Mucosa of rectum (tissue), 2 donors: ENCODE measurements around the gene LY6G5B.
A peak's percentile ranks its signal among the peaks of the same experiment; 100 is the strongest.

Experiments used
- H3K27ac ChIP-seq, 2 donors: one replicate each; pipeline ENCODE4 v1.7.0; 2013; ENCODE audit warnings: inconsistent platforms in 2 of 2, low read depth in 2 of 2, low read length in 2 of 2
- H3K27me3 ChIP-seq, 2 donors: one replicate each; pipeline ENCODE4 v1.7.0; 2013; ENCODE audit warnings: low read length in 2 of 2; ENCODE audit not compliant: control insufficient read depth in 2 of 2, insufficient read depth in 2 of 2
- H3K36me3 ChIP-seq, 2 donors: one replicate each; pipeline ENCODE4 v1.7.0; 2013; ENCODE audit warnings: low read length in 2 of 2; ENCODE audit not compliant: control insufficient read depth in 2 of 2, insufficient read depth in 2 of 2
- H3K4me1 ChIP-seq, 2 donors: one replicate each; pipeline ENCODE4 v1.7.0; 2013; ENCODE audit warnings: low read length in 2 of 2, mild to moderate bottlenecking in 1 of 2; ENCODE audit not compliant: control insufficient read depth in 2 of 2, insufficient read depth in 2 of 2
- H3K4me3 ChIP-seq, 2 donors: one replicate each; pipeline ENCODE4 v1.7.0; 2013; ENCODE audit warnings: low read length in 2 of 2
- H3K9ac ChIP-seq, 2 donors: one replicate each; pipeline ENCODE4 v1.7.0; 2013; ENCODE audit warnings: low read length in 2 of 2, low read depth in 1 of 2, mild to moderate bottlenecking in 1 of 2
- H3K9me3 ChIP-seq, 2 donors: one replicate each; pipeline ENCODE4 v1.7.0; 2013; ENCODE audit warnings: low read length in 2 of 2; ENCODE audit not compliant: control insufficient read depth in 2 of 2
- donor health status: healthy.
- donor health status: Normal muscosa, but diverticular disease.

LY6G5B gene

GRCh38 chr6:31639449-31639861, 30.3 kb upstream of the LY6G5B start:
- H3K36me3 ChIP-seq = peaks cover 80 to 88% of the 10 kb centered on the region in 2 donors

GRCh38 chr6:31640612-31641011, 29.2 kb upstream of the LY6G5B start:
- no peak overlapping the region for H3K4me3 ChIP-seq
- H3K27ac ChIP-seq = no peak overlapping the region
- H3K4me1 ChIP-seq = no peaks in the 10 kb centered on the region
- no peaks in the 10 kb centered on the region for H3K9me3 ChIP-seq
- H3K36me3 ChIP-seq = peaks cover 80 to 88% of the 10 kb centered on the region in 2 donors
- H3K27me3 ChIP-seq = no peaks in the 10 kb centered on the region
- H3K9ac ChIP-seq = no peak overlapping the region

More at GRCh38 chr6:31639449-31639861, 30.3 kb upstream of the LY6G5B start:
- H3K27ac ChIP-seq = no peak overlapping the region
- H3K27me3 ChIP-seq = no peaks in the 10 kb centered on the region
- no peak overlapping the region for H3K9ac ChIP-seq
- no peaks in the 10 kb centered on the region for H3K4me1 ChIP-seq
- H3K4me3 ChIP-seq = no peak overlapping the region
- H3K9me3 ChIP-seq = no peaks in the 10 kb centered on the region

GRCh38 chr6:31641370-31641769, 28.4 kb upstream of the LY6G5B start:
- Histone ChIP-seq H3K36me3 (peaks cover 80 to 87% of the 10 kb centered on the region in 2 donors), H3K9ac (no peak overlapping the region), H3K27ac (no peak overlapping the region), H3K27me3 (no peaks in the 10 kb centered on the region), H3K9me3 (no peaks in the 10 kb centered on the region), H3K4me3 (no peak overlapping the region), H3K4me1 (no peaks in the 10 kb centered on the region)

GRCh38 chr6:31642798-31643570, 26.8 kb upstream of the LY6G5B start:
- Histone ChIP-seq H3K27me3 (no peaks in the 10 kb centered on the region), H3K9me3 (no peaks in the 10 kb centered on the region), H3K9ac (no peak overlapping the region), H3K27ac (no peak overlapping the region), H3K36me3 (peaks cover 84 to 85% of the 10 kb centered on the region in 2 donors), H3K4me3 (no peak overlapping the region), H3K4me1 (no peaks in the 10 kb centered on the region)

GRCh38 chr6:31643818-31644454, 25.8 kb upstream of the LY6G5B start:
- no peak overlapping the region for H3K9ac ChIP-seq
- H3K27me3 ChIP-seq = no peaks in the 10 kb centered on the region
- H3K27ac ChIP-seq = no peak overlapping the region
- H3K4me3 ChIP-seq = no peak overlapping the region
- no peaks in the 10 kb centered on the region for H3K4me1 ChIP-seq
- peaks cover 89 to 91% of the 10 kb centered on the region in 2 donors for H3K36me3 ChIP-seq
- no peaks in the 10 kb centered on the region for H3K9me3 ChIP-seq

- Histone ChIP-seq H3K4me3 (no peak overlapping the region), H3K36me3 (peaks cover 83 to 85% of the 10 kb centered on the region in 2 donors), H3K27ac (no peak overlapping the region)
These were observed 24.5 kb upstream of the LY6G5B start for GRCh38 chr6:31645325-31645724.

GRCh38 chr6:31651602-31652191, 18.1 kb upstream of the LY6G5B start:
- Histone ChIP-seq H3K9me3 (no peaks in the 10 kb centered on the region), H3K27me3 (no peaks in the 10 kb centered on the region), H3K9ac (peak overlapping the region; percentile 78 to 93), H3K4me3 (peak overlapping the region; percentile 98 to 100), H3K36me3 (peaks cover 31 to 42% of the 10 kb centered on the region in 2 donors), H3K27ac (peak overlapping the region; percentile 94), H3K4me1 (peaks cover 23 to 27% of the 10 kb centered on the region in 2 donors)

More at GRCh38 chr6:31645325-31645724, 24.5 kb upstream of the LY6G5B start:
- H3K27me3 ChIP-seq = no peaks in the 10 kb centered on the region
- H3K4me1 ChIP-seq = no peaks in the 10 kb centered on the region
- H3K9me3 ChIP-seq = no peaks in the 10 kb centered on the region
- H3K9ac ChIP-seq = no peak overlapping the region

GRCh38 chr6:31652925-31653724, 16.7 kb upstream of the LY6G5B start:
- Histone ChIP-seq H3K9me3 (no peaks in the 10 kb centered on the region), H3K36me3 (peaks cover 19 to 41% of the 10 kb centered on the region in 2 donors), H3K27me3 (no peaks in the 10 kb centered on the region), H3K27ac (peak overlapping the region; percentile 94), H3K4me1 (peaks cover 24 to 28% of the 10 kb centered on the region in 2 donors), H3K4me3 (peak overlapping the region; percentile 98 to 100), H3K9ac (peak overlapping the region; percentile 78 to 93)

- Histone ChIP-seq H3K9ac (no peak overlapping the region), H3K4me3 (no peak overlapping the region), H3K4me1 (peaks cover 40 to 43% of the 10 kb centered on the region in 2 donors), H3K27ac (no peak overlapping the region), H3K36me3 (peaks cover 4 to 31% of the 10 kb centered on the region in 2 donors), H3K9me3 (no peaks in the 10 kb centered on the region), H3K27me3 (no peaks in the 10 kb centered on the region)
These were observed 15.0 kb upstream of the LY6G5B start for GRCh38 chr6:31654574-31655348.
